Measurements from ENCODE around the gene GTF2F2.
"Not testable (repeated sequence)": the region's sequence is repeated elsewhere in the genome, so short reads cannot be mapped to it uniquely, and the experiment has no call there.

Gene GTF2F2

GRCh38 chr13:45240143-45240542, 119.8 kb downstream of the GTF2F2 start:
- peak in 1 of 2 donors; percentile 13 for DNase-seq (ENCODE audit: low read depth in 2 of 2)
- peak; percentile 10 for TF ChIP-seq CTCF (IDR thresholded peaks at IDR 0.05; ENCODE audit: low read depth, low read length)
- H3K4me3 ChIP-seq (replicated peaks in 1 of 2; ENCODE audit: low read depth in 2 of 2, low read length in 2 of 2): no peak overlapping the region

- DNase-seq (ENCODE audit: low read depth in 2 of 2): peak; percentile 69 to 73
- no peak for TF ChIP-seq CTCF (IDR thresholded peaks at IDR 0.05; ENCODE audit: low read depth, low read length)
- H3K4me3 ChIP-seq (replicated peaks in 1 of 2; ENCODE audit: low read depth in 2 of 2, low read length in 2 of 2): no peak overlapping the region
Observed at GRCh38 chr13:45242070-45242469, 121.8 kb downstream of the GTF2F2 start.

- no peak overlapping the region for H3K4me3 ChIP-seq (replicated peaks in 1 of 2; ENCODE audit: low read depth in 2 of 2, low read length in 2 of 2)
- no peak for TF ChIP-seq CTCF (IDR thresholded peaks at IDR 0.05; ENCODE audit: low read depth, low read length)
- DNase-seq (ENCODE audit: low read depth in 2 of 2): no peak
Observed at GRCh38 chr13:45242524-45242923, 122.2 kb downstream of the GTF2F2 start.

- H3K4me3 ChIP-seq (replicated peaks in 1 of 2; ENCODE audit: low read depth in 2 of 2, low read length in 2 of 2): no peak overlapping the region
- no peak for DNase-seq (ENCODE audit: low read depth in 2 of 2)
- no peak for TF ChIP-seq CTCF (IDR thresholded peaks at IDR 0.05; ENCODE audit: low read depth, low read length)
Observed at GRCh38 chr13:45243077-45243476, 122.8 kb downstream of the GTF2F2 start.

- not testable (repeated sequence) for H3K4me3 ChIP-seq (replicated peaks in 1 of 2; ENCODE audit: low read depth in 2 of 2, low read length in 2 of 2); DNase-seq (ENCODE audit: low read depth in 2 of 2)
Observed at GRCh38 chr13:45244736-45245135, 124.4 kb downstream of the GTF2F2 start.

GRCh38 chr13:45249662-45250061, 129.4 kb downstream of the GTF2F2 start:
- no peak for TF ChIP-seq CTCF (IDR thresholded peaks at IDR 0.05; ENCODE audit: low read depth, low read length)
- no peak for DNase-seq (ENCODE audit: low read depth in 2 of 2)

GRCh38 chr13:45254396-45254795, 134.1 kb downstream of the GTF2F2 start:
- no peak for DNase-seq (ENCODE audit: low read depth in 2 of 2)
- no peak for TF ChIP-seq CTCF (IDR thresholded peaks at IDR 0.05; ENCODE audit: low read depth, low read length)
- no peak overlapping the region for H3K4me3 ChIP-seq (replicated peaks in 1 of 2; ENCODE audit: low read depth in 2 of 2, low read length in 2 of 2)

More at GRCh38 chr13:45249662-45250061, 129.4 kb downstream of the GTF2F2 start:
- H3K4me3 ChIP-seq (replicated peaks in 1 of 2; ENCODE audit: low read depth in 2 of 2, low read length in 2 of 2): no peak overlapping the region
